ENCODE results near the gene ERC2. TPM values are rescaled to one million over a fixed set of nuclear protein-coding genes. Genes with fewer than 3 reads are reported as not detected.

The ERC2 gene
- total RNA-seq, 1 donor from 2014 or later, result 0.35 TPM

DNA sequence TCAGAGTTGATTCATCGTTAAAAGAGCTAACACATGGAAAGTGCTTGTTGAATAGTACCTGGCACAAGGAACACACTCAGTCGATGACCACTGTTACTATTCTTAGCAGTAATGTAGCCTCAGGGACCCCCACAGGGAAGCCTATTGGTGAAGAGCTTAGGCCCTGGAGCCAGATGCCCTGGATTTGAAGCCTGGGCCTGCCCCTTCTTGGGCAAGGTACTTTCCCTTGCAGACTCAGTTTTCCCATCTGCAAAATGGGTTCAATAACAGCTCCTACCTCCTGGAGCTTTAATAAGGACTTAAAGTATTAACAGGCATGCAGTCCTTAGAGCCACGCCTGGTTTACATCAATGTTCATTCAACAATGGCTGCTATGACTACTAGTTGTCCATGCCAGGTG is 884.2 kb downstream of the ERC2 start:
- DNase-seq (ENCODE audit: extremely low spot score, unreplicated experiment), result no peak
- Mint-ChIP-seq H3K27me3 (ENCODE audit: unreplicated experiment) (peaks cover 25% of the 10 kb centered on the region), H3K9me3 (ENCODE audit: unreplicated experiment) (no peaks in the 10 kb centered on the region), H3K4me1 (ENCODE audit: unreplicated experiment) (no peaks in the 10 kb centered on the region), H3K27ac (ENCODE audit: unreplicated experiment) (no peak overlapping the region), H3K4me3 (ENCODE audit: unreplicated experiment) (no peak overlapping the region), H3K36me3 (ENCODE audit: unreplicated experiment) (no peaks in the 10 kb centered on the region)
- TF ChIP-seq CTCF (IDR thresholded peaks at IDR 0.05), result no peak

DNA sequence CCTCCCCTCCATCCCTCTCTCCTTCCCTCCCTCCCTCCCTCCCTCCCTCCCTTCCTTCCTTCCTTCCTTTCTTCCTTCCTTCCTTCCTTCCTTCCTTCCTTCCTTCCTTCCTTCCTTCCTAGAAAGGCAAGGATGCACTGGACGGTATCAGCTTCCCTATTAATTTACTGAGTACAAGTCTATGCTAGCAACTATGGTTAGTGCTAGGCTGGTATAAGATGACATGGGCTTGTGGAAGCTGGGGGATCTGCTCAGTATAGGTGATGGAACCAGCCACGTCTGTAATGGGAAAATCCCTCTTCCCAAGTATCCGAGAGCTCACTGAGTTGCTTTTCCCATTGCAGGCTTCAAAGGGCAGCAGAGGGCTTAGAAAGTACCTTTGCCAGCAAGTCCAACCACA is 884.8 kb downstream of the ERC2 start:
- no peaks in the 10 kb centered on the region for H3K4me1 Mint-ChIP-seq (ENCODE audit: unreplicated experiment)
- H3K27me3 Mint-ChIP-seq (ENCODE audit: unreplicated experiment), result peaks cover 25% of the 10 kb centered on the region
- H3K36me3 Mint-ChIP-seq (ENCODE audit: unreplicated experiment), result no peaks in the 10 kb centered on the region
- H3K27ac Mint-ChIP-seq (ENCODE audit: unreplicated experiment), result no peak overlapping the region
- H3K9me3 Mint-ChIP-seq (ENCODE audit: unreplicated experiment), result no peaks in the 10 kb centered on the region
- TF ChIP-seq CTCF (IDR thresholded peaks at IDR 0.05), result no peak
- no peak overlapping the region for H3K4me3 Mint-ChIP-seq (ENCODE audit: unreplicated experiment)
- DNase-seq (ENCODE audit: extremely low spot score, unreplicated experiment), result no peak

DNA sequence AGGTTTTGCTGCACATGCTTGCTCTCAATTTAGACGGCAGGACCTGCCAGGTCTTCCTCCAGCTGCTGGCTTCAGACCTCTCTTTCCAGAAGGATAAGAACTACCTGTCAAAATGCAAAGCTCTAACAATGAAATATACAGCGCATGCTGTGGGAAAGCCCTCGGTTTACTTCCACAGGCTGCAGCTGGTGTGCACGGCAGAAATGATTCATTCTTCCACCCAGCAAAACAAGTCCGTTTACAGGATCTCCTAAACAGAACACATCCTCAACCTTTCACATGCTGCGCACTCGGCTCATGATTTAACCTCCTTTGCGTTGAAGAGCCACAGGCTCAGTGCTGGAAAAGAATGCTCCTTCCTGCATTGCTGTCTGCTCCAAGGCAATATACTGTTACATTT is 888.8 kb downstream of the ERC2 start:
- no peaks in the 10 kb centered on the region for H3K9me3 Mint-ChIP-seq (ENCODE audit: unreplicated experiment)
- no peak overlapping the region for H3K27ac Mint-ChIP-seq (ENCODE audit: unreplicated experiment)
- peaks cover 16% of the 10 kb centered on the region for H3K27me3 Mint-ChIP-seq (ENCODE audit: unreplicated experiment)
- H3K36me3 Mint-ChIP-seq (ENCODE audit: unreplicated experiment), result no peaks in the 10 kb centered on the region
- no peak for TF ChIP-seq CTCF (IDR thresholded peaks at IDR 0.05)
- no peak overlapping the region for H3K4me3 Mint-ChIP-seq (ENCODE audit: unreplicated experiment)
- DNase-seq (ENCODE audit: extremely low spot score, unreplicated experiment), result no peak
- no peaks in the 10 kb centered on the region for H3K4me1 Mint-ChIP-seq (ENCODE audit: unreplicated experiment)

DNA sequence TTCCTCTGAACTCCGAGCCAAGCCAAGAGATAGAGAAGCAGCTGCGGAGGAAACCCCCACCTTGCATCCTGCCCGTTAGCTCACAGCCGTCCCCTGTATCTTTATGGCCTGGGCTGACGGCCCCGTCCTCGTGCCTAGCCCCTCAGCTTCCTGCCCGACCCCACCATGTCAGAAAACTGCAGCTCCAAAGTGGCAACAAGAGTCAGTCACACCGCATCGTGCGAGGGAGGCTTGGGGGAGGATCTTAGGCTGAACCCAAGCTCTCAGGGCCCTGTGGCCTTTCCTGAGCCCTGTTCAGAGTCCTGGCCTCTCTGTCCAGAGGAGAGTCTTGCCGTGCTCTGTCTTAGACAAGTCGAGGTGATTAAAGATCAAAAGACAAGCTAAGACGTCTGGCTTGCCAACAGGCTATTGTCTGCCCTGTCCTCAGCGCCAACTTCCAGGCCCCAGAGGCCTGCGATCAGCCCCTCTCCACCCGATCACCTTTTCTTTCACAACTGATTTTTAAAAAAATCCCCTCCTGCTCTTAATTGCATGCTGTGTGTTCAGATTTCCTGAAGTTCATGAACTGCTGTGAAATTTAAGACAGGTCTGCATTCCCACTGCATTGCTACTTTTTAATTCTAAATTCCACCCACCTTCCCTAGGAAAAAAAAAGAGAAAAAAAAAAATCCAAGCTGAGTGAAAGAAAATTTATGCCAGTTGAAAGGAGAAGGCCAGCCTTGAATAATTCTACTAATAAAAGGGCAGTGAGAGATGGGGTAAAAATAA is 891.5 kb downstream of the ERC2 start:
- H3K36me3 Mint-ChIP-seq (ENCODE audit: unreplicated experiment), result no peaks in the 10 kb centered on the region
- no peak overlapping the region for H3K27ac Mint-ChIP-seq (ENCODE audit: unreplicated experiment)
- no peak for TF ChIP-seq CTCF (IDR thresholded peaks at IDR 0.05)
- DNase-seq (ENCODE audit: extremely low spot score, unreplicated experiment), result no peak
- H3K4me1 Mint-ChIP-seq (ENCODE audit: unreplicated experiment), result no peaks in the 10 kb centered on the region
- H3K27me3 Mint-ChIP-seq (ENCODE audit: unreplicated experiment), result peaks cover 13% of the 10 kb centered on the region
- no peak overlapping the region for H3K4me3 Mint-ChIP-seq (ENCODE audit: unreplicated experiment)
- H3K9me3 Mint-ChIP-seq (ENCODE audit: unreplicated experiment), result no peaks in the 10 kb centered on the region

- no peaks in the 10 kb centered on the region for H3K36me3 Mint-ChIP-seq (ENCODE audit: unreplicated experiment)
- no peak for TF ChIP-seq CTCF (IDR thresholded peaks at IDR 0.05)
- peaks cover 4% of the 10 kb centered on the region for H3K27me3 Mint-ChIP-seq (ENCODE audit: unreplicated experiment)
- H3K9me3 Mint-ChIP-seq (ENCODE audit: unreplicated experiment), result no peaks in the 10 kb centered on the region
- no peak overlapping the region for H3K27ac Mint-ChIP-seq (ENCODE audit: unreplicated experiment)
- no peaks in the 10 kb centered on the region for H3K4me1 Mint-ChIP-seq (ENCODE audit: unreplicated experiment)
- no peak overlapping the region for H3K4me3 Mint-ChIP-seq (ENCODE audit: unreplicated experiment)
- DNase-seq (ENCODE audit: extremely low spot score, unreplicated experiment), result no peak
Measured at GRCh38 chr3:55574671-55575070, 893.6 kb downstream of the ERC2 start.
